GM23338 (cell line): ENCODE results near the gene TASP1.
"Not testable (repeated sequence)": the region's sequence is repeated elsewhere in the genome, so short reads cannot be mapped to it uniquely, and the experiment has no call there.

Source experiments
- CREB1 ChIP-seq: fragments of 250-450 bp; sonication (Bioruptor Pico); IDR thresholded peaks from 2 replicates; pipeline ENCODE4 v1.5.0; 2020; ENCODE audit warnings: low read depth, mild to moderate bottlenecking, moderate library complexity
- EZH2 ChIP-seq: fragments of 200-600 bp; sonication (generic); IDR thresholded peaks from one replicate; pipeline ENCODE4 v1.8.0; 2017; ENCODE audit warnings: antibody characterized with exemption, mild to moderate bottlenecking, low read depth; ENCODE audit not compliant: unreplicated experiment
- POLR2AphosphoS5 ChIP-seq: IDR thresholded peaks from 2 replicates; pipeline ENCODE4 v1.6.1; 2016; ENCODE audit warnings: antibody characterized with exemption, low read depth
- STAT1 ChIP-seq: IDR thresholded peaks from one replicate; pipeline ENCODE4 v1.6.1; 2016; ENCODE audit warnings: antibody characterized with exemption; ENCODE audit not compliant: unreplicated experiment
- ZNF331 ChIP-seq: fragments of 250-450 bp; sonication (Bioruptor Pico); IDR thresholded peaks from 2 replicates; pipeline ENCODE4 v1.5.0; 2020; ENCODE audit warnings: low read depth, mild to moderate bottlenecking, moderate library complexity
- TF ChIP-seq, protein P1 (sequence below), 2 experiments: fragments of 200-600 bp in 1 of 2; sonication (generic) in 1 of 2; conservative IDR thresholded peaks; 2 replicates each; pipeline versions ENCODE4 v1.5.1 to v1.6.1; 2016 to 2017; ENCODE audit warnings: antibody characterized with exemption in 2 of 2, low read depth in 2 of 2, mild to moderate bottlenecking in 2 of 2, moderate library complexity in 1 of 2
- TF ChIP-seq, protein P2 (sequence below): IDR thresholded peaks from one replicate; pipeline ENCODE4 v1.6.1; 2018; ENCODE audit warnings: antibody characterized with exemption; ENCODE audit not compliant: unreplicated experiment

- TF ChIP-seq, protein P1, sequence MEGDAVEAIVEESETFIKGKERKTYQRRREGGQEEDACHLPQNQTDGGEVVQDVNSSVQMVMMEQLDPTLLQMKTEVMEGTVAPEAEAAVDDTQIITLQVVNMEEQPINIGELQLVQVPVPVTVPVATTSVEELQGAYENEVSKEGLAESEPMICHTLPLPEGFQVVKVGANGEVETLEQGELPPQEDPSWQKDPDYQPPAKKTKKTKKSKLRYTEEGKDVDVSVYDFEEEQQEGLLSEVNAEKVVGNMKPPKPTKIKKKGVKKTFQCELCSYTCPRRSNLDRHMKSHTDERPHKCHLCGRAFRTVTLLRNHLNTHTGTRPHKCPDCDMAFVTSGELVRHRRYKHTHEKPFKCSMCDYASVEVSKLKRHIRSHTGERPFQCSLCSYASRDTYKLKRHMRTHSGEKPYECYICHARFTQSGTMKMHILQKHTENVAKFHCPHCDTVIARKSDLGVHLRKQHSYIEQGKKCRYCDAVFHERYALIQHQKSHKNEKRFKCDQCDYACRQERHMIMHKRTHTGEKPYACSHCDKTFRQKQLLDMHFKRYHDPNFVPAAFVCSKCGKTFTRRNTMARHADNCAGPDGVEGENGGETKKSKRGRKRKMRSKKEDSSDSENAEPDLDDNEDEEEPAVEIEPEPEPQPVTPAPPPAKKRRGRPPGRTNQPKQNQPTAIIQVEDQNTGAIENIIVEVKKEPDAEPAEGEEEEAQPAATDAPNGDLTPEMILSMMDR (conservative IDR thresholded peaks at IDR 0.05; ENCODE audit: low read depth in 2 of 2), result not testable (repeated sequence)
- TF ChIP-seq STAT1; EZH2; ZNF331 (CRISPR knock-in tag); POLR2AphosphoS5: not testable (repeated sequence)
- TF ChIP-seq, protein P2, sequence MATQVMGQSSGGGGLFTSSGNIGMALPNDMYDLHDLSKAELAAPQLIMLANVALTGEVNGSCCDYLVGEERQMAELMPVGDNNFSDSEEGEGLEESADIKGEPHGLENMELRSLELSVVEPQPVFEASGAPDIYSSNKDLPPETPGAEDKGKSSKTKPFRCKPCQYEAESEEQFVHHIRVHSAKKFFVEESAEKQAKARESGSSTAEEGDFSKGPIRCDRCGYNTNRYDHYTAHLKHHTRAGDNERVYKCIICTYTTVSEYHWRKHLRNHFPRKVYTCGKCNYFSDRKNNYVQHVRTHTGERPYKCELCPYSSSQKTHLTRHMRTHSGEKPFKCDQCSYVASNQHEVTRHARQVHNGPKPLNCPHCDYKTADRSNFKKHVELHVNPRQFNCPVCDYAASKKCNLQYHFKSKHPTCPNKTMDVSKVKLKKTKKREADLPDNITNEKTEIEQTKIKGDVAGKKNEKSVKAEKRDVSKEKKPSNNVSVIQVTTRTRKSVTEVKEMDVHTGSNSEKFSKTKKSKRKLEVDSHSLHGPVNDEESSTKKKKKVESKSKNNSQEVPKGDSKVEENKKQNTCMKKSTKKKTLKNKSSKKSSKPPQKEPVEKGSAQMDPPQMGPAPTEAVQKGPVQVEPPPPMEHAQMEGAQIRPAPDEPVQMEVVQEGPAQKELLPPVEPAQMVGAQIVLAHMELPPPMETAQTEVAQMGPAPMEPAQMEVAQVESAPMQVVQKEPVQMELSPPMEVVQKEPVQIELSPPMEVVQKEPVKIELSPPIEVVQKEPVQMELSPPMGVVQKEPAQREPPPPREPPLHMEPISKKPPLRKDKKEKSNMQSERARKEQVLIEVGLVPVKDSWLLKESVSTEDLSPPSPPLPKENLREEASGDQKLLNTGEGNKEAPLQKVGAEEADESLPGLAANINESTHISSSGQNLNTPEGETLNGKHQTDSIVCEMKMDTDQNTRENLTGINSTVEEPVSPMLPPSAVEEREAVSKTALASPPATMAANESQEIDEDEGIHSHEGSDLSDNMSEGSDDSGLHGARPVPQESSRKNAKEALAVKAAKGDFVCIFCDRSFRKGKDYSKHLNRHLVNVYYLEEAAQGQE, result not testable (repeated sequence)
- TF ChIP-seq CREB1, result 0 out of 2 replicates have a peak, but pooled peaks have one; percentile 12
Measured at GRCh38 chr20:13362165-13362564, 276.6 kb downstream of the TASP1 start.
